Measurements from ENCODE around the gene UBL3. TPM values are rescaled to one million over a fixed set of nuclear protein-coding genes. Genes with fewer than 3 reads are reported as not detected.

The UBL3 gene
- total RNA-seq, 1 experiment from 2014 or later: 10.7 TPM

- Histone ChIP-seq H3K4me1 (ENCODE audit: control insufficient read depth in 1 of 2, insufficient read depth in 2 of 2, low read length in 2 of 2) (no peaks in the 10 kb centered on the region), H3K79me2 (ENCODE audit: insufficient read depth, low read length) (no peaks in the 10 kb centered on the region), H4K20me1 (ENCODE audit: insufficient read depth) (no peaks in the 10 kb centered on the region), H3K9me3 (ENCODE audit: control insufficient read depth in 1 of 2, insufficient read depth in 1 of 2, low read depth in 1 of 2, low read length in 2 of 2) (no peaks in the 10 kb centered on the region), H2AFZ (ENCODE audit: low read depth, low read length, poor library complexity, severe bottlenecking) (no peak overlapping the region), H3K27ac (ENCODE audit: low read depth, low read length) (no peak overlapping the region), H3K4me2 (ENCODE audit: low read length) (no peak overlapping the region), H3K9me2 (ENCODE audit: insufficient read depth) (no peaks in the 10 kb centered on the region), H3K4me3 (replicated peaks in 1 of 2; ENCODE audit: low read depth in 1 of 2, low read length in 2 of 2) (no peak overlapping the region), H3K9ac (ENCODE audit: low read length) (no peak overlapping the region), H3K27me3 (ENCODE audit: insufficient read depth, low read length) (no peaks in the 10 kb centered on the region; the same call in 1 of the 2 replicates), H3K36me3 (ENCODE audit: control insufficient read depth in 1 of 2, insufficient read depth in 2 of 2, low read length in 2 of 2) (no peaks in the 10 kb centered on the region)
- no TSS peak for BruUV-seq (replicated peaks)
- RAD21 ChIA-PET (ENCODE audit: low non-redundant PET in 1 of 2, low total read pairs in 2 of 2, uncharacterized antibody in 2 of 2, unreplicated experiment in 2 of 2): no interaction called here
- intact Hi-C loops (cut with micrococcal nuclease): no loop called here
- ATAC-seq: no peak
- POLR2A ChIA-PET: interaction anchor here (0.7 kb wide), 1 partner anchor 1209 kb away, joined by 3 read pairs; no protein-coding TSS in a partner anchor
- no peak for DNase-seq (ENCODE audit: low read depth, low spot score)
- TF ChIP-seq, protein P1, sequence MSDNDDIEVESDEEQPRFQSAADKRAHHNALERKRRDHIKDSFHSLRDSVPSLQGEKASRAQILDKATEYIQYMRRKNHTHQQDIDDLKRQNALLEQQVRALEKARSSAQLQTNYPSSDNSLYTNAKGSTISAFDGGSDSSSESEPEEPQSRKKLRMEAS (IDR thresholded peaks at IDR 0.05): no peak
- TF ChIP-seq ZNF274 (IDR thresholded peaks at IDR 0.05; ENCODE audit: low read depth, low read length) (no peak), SIN3A (IDR thresholded peaks at IDR 0.05; ENCODE audit: low read depth) (no peak), JUND (IDR thresholded peaks at IDR 0.05) (no peak), ZBTB33 (IDR thresholded peaks at IDR 0.05; ENCODE audit: extremely low read depth, insufficient replicate concordance, low read length) (no peak), CEBPB (IDR thresholded peaks at IDR 0.05; ENCODE audit: low read depth) (no peak), REST (IDR thresholded peaks at IDR 0.05; ENCODE audit: low read depth) (no peak), POLR2A (IDR thresholded peaks at IDR 0.05; ENCODE audit: borderline replicate concordance, extremely low read depth, insufficient read depth, insufficient read length) (no peak), ELF1 (IDR thresholded peaks at IDR 0.05; ENCODE audit: borderline replicate concordance, low read depth) (no peak), ZFX (IDR thresholded peaks at IDR 0.05) (no peak), EZH2phosphoT487 (IDR thresholded peaks at IDR 0.05; ENCODE audit: borderline replicate concordance) (no peak), SP1 (IDR thresholded peaks at IDR 0.05; ENCODE audit: low read depth) (no peak), POLR2AphosphoS5 (IDR thresholded peaks at IDR 0.05; ENCODE audit: low read depth, low read length) (no peak), YY1 (IDR thresholded peaks at IDR 0.05; ENCODE audit: extremely low read depth, insufficient replicate concordance, low read depth, low read length) (no peak), SRF (IDR thresholded peaks at IDR 0.05; ENCODE audit: low read depth) (no peak), RAD21 (IDR thresholded peaks at IDR 0.05; ENCODE audit: low read depth) (no peak), EGR1 (IDR thresholded peaks at IDR 0.05; ENCODE audit: low read depth) (no peak)
- TF ChIP-seq, protein P2, sequence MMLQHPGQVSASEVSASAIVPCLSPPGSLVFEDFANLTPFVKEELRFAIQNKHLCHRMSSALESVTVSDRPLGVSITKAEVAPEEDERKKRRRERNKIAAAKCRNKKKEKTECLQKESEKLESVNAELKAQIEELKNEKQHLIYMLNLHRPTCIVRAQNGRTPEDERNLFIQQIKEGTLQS (IDR thresholded peaks at IDR 0.05): no peak
- CTCF ChIA-PET: no interaction called here
These were observed 18.2 kb upstream of the UBL3 start for GRCh38 chr13:29868581-29868980.
